Measurements from ENCODE around the gene RNF135.

GRCh38 chr17:31007695-31008373 lies 37.0 kb downstream of the RNF135 start:
- TF ChIP-seq ATF3 (IDR thresholded peaks at IDR 0.05) (no peak), JUND (IDR thresholded peaks at IDR 0.05) (no peak), EZH2 (IDR thresholded peaks at IDR 0.05) (no peak), REST (IDR thresholded peaks at IDR 0.05; ENCODE audit: low read depth) (no peak), POLR2A (IDR thresholded peaks at IDR 0.05; ENCODE audit: borderline replicate concordance, extremely low read depth, insufficient read depth, insufficient read length) (no peak), POLR2AphosphoS5 (IDR thresholded peaks at IDR 0.05; ENCODE audit: low read depth, low read length) (no peak)

All from HCT116 (cell line).